GM12874 (cell line): ENCODE results near the gene AEBP1.

Source experiments
- TF ChIP-seq, protein P1 (sequence below): IDR thresholded peaks from 2 replicates; pipeline ENCODE4 v1.5.1; 2011; ENCODE audit warnings: low read depth, mild to moderate bottlenecking, control low read depth, low read length, moderate library complexity; ENCODE audit not compliant: insufficient read depth

The AEBP1 gene

DNA sequence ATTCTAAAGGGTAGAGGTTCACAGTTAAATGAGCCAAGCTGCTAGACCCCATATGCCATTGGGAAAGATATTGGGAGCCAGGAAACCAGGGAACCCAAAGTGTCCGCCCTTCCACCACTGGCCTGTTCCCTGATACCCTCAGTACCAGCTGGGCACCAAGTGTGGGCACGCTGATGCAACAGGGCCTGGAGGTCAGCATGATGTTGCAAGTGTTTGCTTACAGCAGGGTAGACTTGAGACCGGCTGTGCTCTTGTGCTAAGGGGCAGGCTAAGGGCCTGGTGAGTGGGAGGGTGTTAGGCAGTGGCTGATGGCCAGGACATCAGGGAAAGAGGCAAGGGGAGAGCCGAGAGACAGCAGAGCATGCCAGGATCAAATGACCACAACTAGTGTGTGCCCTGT lies 58.0 kb downstream of the AEBP1 start:
- TF ChIP-seq, protein P1, sequence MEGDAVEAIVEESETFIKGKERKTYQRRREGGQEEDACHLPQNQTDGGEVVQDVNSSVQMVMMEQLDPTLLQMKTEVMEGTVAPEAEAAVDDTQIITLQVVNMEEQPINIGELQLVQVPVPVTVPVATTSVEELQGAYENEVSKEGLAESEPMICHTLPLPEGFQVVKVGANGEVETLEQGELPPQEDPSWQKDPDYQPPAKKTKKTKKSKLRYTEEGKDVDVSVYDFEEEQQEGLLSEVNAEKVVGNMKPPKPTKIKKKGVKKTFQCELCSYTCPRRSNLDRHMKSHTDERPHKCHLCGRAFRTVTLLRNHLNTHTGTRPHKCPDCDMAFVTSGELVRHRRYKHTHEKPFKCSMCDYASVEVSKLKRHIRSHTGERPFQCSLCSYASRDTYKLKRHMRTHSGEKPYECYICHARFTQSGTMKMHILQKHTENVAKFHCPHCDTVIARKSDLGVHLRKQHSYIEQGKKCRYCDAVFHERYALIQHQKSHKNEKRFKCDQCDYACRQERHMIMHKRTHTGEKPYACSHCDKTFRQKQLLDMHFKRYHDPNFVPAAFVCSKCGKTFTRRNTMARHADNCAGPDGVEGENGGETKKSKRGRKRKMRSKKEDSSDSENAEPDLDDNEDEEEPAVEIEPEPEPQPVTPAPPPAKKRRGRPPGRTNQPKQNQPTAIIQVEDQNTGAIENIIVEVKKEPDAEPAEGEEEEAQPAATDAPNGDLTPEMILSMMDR: no peak

- TF ChIP-seq, protein P1: no peak
Measured at GRCh38 chr7:44162785-44163395, 58.7 kb downstream of the AEBP1 start.

- TF ChIP-seq, protein P1: no peak
Measured at GRCh38 chr7:44163591-44163990, 59.4 kb downstream of the AEBP1 start.
